IMR-90 (cell line): Measurements from ENCODE around the gene PDGFC. TPM values are rescaled to one million over a fixed set of nuclear protein-coding genes. Genes with fewer than 3 reads are reported as not detected.

ENCODE experiments used
- ATAC-seq: fragments of 200-7000 bp; cut with Tn5 transposase; 2 replicates; pipeline ENCODE4 v1.9.1; 2020; ENCODE audit warnings: low read depth, mild to moderate bottlenecking, moderate library complexity
- BruUV-seq: library from RNA; stranded (reverse); fragments of 400-500 nt; replicated peaks from 2 replicates; lab custom pipeline; 2021; lab: Mats Ljungman, UMichigan
- CTCF ChIA-PET: fragments of 300-600 bp; formaldehyde crosslinking; extraction: SDS; loops from one replicate; lab custom pipeline; 2021; ENCODE audit warnings: antibody characterized with exemption; lab: Yijun Ruan, JAX
- POLR2A ChIA-PET: fragments of 300-600 bp; sonication (Branson Sonifier 250); formaldehyde crosslinking; loops from one replicate; lab custom pipeline; 2022; ENCODE audit warnings: antibody characterized with exemption; ENCODE audit not compliant: unreplicated experiment; lab: Charles Lee
- DNase-seq: peaks from one replicate; pipeline ENCODE4 v3.0.0; 2013
- H2AFZ ChIP-seq: replicated peaks from 2 replicates; pipeline ENCODE3; 2013; ENCODE audit warnings: low read length, mild to moderate bottlenecking; ENCODE audit not compliant: poor library complexity
- H2AK5ac ChIP-seq: 2 replicates; pipeline ENCODE4 v1.6.1; 2013; ENCODE audit warnings: low read depth, low read length, inconsistent platforms
- H2AK9ac ChIP-seq: replicated peaks from 2 replicates; pipeline ENCODE3; 2013; ENCODE audit warnings: mild to moderate bottlenecking, low read depth, low read length, moderate library complexity; ENCODE audit not compliant: poor library complexity
- H2BK120ac ChIP-seq: 2 replicates; pipeline ENCODE4 v1.6.1; 2013; ENCODE audit warnings: low read depth, low read length, inconsistent platforms
- H2BK15ac ChIP-seq: 3 replicates; pipeline ENCODE4 v1.6.1; 2013; ENCODE audit warnings: low read depth, low read length, inconsistent platforms
- H2BK20ac ChIP-seq: 2 replicates; pipeline ENCODE4 v1.6.1; 2013; ENCODE audit warnings: low read depth, mild to moderate bottlenecking, inconsistent platforms, low read length, moderate library complexity
- H2BK5ac ChIP-seq: 2 replicates; pipeline ENCODE4 v1.6.1; 2013; ENCODE audit warnings: mild to moderate bottlenecking, low read depth, low read length, inconsistent platforms; ENCODE audit not compliant: poor library complexity, severe bottlenecking
- H3K14ac ChIP-seq: replicated peaks from 2 replicates; pipeline ENCODE4 v1.6.1; 2013; ENCODE audit warnings: low read depth, low read length, inconsistent platforms
- H3K18ac ChIP-seq: 2 replicates; pipeline ENCODE4 v1.6.1; 2013; ENCODE audit warnings: low read depth, low read length, control low read depth
- H3K23ac ChIP-seq: 2 replicates; pipeline ENCODE4 v1.6.1; 2013; ENCODE audit warnings: low read depth, low read length, inconsistent platforms
- H3K27ac ChIP-seq: 2 replicates; pipeline ENCODE4 v1.5.1; 2013; ENCODE audit warnings: mild to moderate bottlenecking, control low read depth, low read length; ENCODE audit not compliant: insufficient read depth
- H3K27me3 ChIP-seq: 2 replicates; pipeline ENCODE4 v1.6.1; 2013; ENCODE audit warnings: low read length; ENCODE audit not compliant: control insufficient read depth, insufficient read depth
- H3K36me3 ChIP-seq: 2 replicates; pipeline ENCODE4 v1.6.1; 2013; ENCODE audit warnings: low read length, mixed read lengths; ENCODE audit not compliant: control insufficient read depth, insufficient read depth
- H3K4ac ChIP-seq: 2 replicates; pipeline ENCODE4 v1.6.1; 2013; ENCODE audit warnings: low read depth, low read length, inconsistent platforms
- H3K4me1 ChIP-seq: 2 replicates; pipeline ENCODE4 v1.6.1; 2013; ENCODE audit warnings: low read length, mixed read lengths; ENCODE audit not compliant: control insufficient read depth, insufficient read depth
- H3K4me2 ChIP-seq: 2 replicates; pipeline ENCODE4 v1.6.1; 2013; ENCODE audit warnings: low read depth, mild to moderate bottlenecking, control low read depth, low read length, moderate library complexity
- H3K4me3 ChIP-seq: 2 replicates; pipeline ENCODE4 v1.5.1; 2013; ENCODE audit warnings: low read depth, mild to moderate bottlenecking, control low read depth, low read length, moderate library complexity; ENCODE audit not compliant: insufficient read depth
- H3K56ac ChIP-seq: 2 replicates; pipeline ENCODE4 v1.6.1; 2013; ENCODE audit warnings: low read length, inconsistent platforms; ENCODE audit not compliant: insufficient read depth; ENCODE audit errors: extremely low read depth
- H3K79me1 ChIP-seq, 2 experiments: 2 replicates each; pipeline ENCODE4 v1.6.1; 2013; ENCODE audit warnings: low read length in 2 of 2, inconsistent platforms in 1 of 2, low read depth in 1 of 2
- H3K9ac ChIP-seq: 2 replicates; pipeline ENCODE4 v1.6.1; 2013; ENCODE audit warnings: low read depth, low read length, control low read depth
- H3K9me1 ChIP-seq: 2 replicates; pipeline ENCODE4 v1.6.1; 2013; ENCODE audit warnings: low read length, inconsistent platforms; ENCODE audit not compliant: insufficient read depth
- H3K9me3 ChIP-seq: 2 replicates; pipeline ENCODE4 v1.6.1; 2013; ENCODE audit warnings: low read length; ENCODE audit not compliant: control insufficient read depth, insufficient read depth
- H4K20me1 ChIP-seq: 2 replicates; pipeline ENCODE4 v1.6.1; 2013; ENCODE audit warnings: low read length, inconsistent platforms; ENCODE audit not compliant: insufficient read depth
- H4K5ac ChIP-seq: 2 replicates; pipeline ENCODE4 v1.6.1; 2013; ENCODE audit warnings: mild to moderate bottlenecking, low read depth, low read length, control low read depth
- H4K8ac ChIP-seq, 2 experiments: 2 replicates each; pipeline ENCODE4 v1.6.1; 2013; ENCODE audit warnings: low read depth in 2 of 2, low read length in 2 of 2, control low read depth in 1 of 2, inconsistent platforms in 1 of 2
- H4K91ac ChIP-seq: 2 replicates; pipeline ENCODE4 v1.6.1; 2013; ENCODE audit warnings: low read depth, low read length, inconsistent platforms; ENCODE audit not compliant: insufficient read depth
- BHLHE40 ChIP-seq: fragments of 150-350 bp; IDR thresholded peaks from 2 replicates; pipeline ENCODE4 v1.6.1; 2016; ENCODE audit warnings: mild to moderate bottlenecking, low read depth, low read length
- CEBPB ChIP-seq: IDR thresholded peaks from 2 replicates; pipeline ENCODE4 v1.6.1; 2012; ENCODE audit warnings: low read depth, low read length, improper control_type of control experiment
- RAD21 ChIP-seq: IDR thresholded peaks from 2 replicates; pipeline ENCODE4 v1.6.1; 2012; ENCODE audit warnings: low read length, improper control_type of control experiment
- RCOR1 ChIP-seq: IDR thresholded peaks from 2 replicates; pipeline ENCODE4 v1.6.1; 2012; ENCODE audit warnings: mild to moderate bottlenecking, low read length, improper control_type of control experiment; ENCODE audit not compliant: insufficient replicate concordance
- RFX5 ChIP-seq: IDR thresholded peaks from 2 replicates; pipeline ENCODE4 v1.8.0; 2012; ENCODE audit warnings: low read depth, mild to moderate bottlenecking, low read length, moderate library complexity
- SMC3 ChIP-seq: fragments of 150-350 bp; IDR thresholded peaks from 2 replicates; pipeline ENCODE4 v1.6.1; 2016; ENCODE audit warnings: low read depth, mild to moderate bottlenecking, antibody characterized with exemption, low read length, moderate library complexity
- WGBS, 2 experiments: methylation state at CpG; one replicate each; pipeline versions ENCODE4 v1.1.5 to v1.1.7; 2013; ENCODE audit warnings: missing lambda C conversion rate in 2 of 2; ENCODE audit not compliant: insufficient read length in 1 of 2; ENCODE audit errors: extremely low coverage in 2 of 2; 5-methylcytosine and 5-hydroxymethylcytosine counted together
- dilution Hi-C: fragments of 300-500 bp; cut with HindIII; formaldehyde crosslinking; loops from one replicate; pipeline ENCODE4 v1.14.3; 2018; ENCODE audit warnings: low sequenced_read_pairs; ENCODE audit not compliant: unreplicated experiment
- in situ Hi-C: fragments of 300-500 bp; cut with MboI; formaldehyde crosslinking; loops from 3 replicates; pipeline ENCODE4 v1.14.3; 2019; ENCODE audit warnings: low sequenced_read_pairs, inconsistent platforms, mixed read lengths
- intact Hi-C: fragments of 100-400 bp; cut with micrococcal nuclease; formaldehyde crosslinking; loops from 2 replicates; pipeline ENCODE4 v1.10.0; 2022
- polyA plus RNA-seq, 3 experiments: library from polyadenylated mRNA; depleted of rRNA; stranded (reverse); fragments of >200 nt; gene quantifications; 2 replicates each; pipeline ENCODE4 v1.2.3, GENCODE V29; 2012; ENCODE audit warnings: low replicate concordance in 1 of 3
- total RNA-seq: library from RNA; depleted of rRNA; stranded (reverse); fragments of >200 nt; gene quantifications from 2 replicates; pipeline ENCODE4 v1.2.3, GENCODE V29; 2012

The PDGFC gene
- total and polyA plus RNA-seq, 2 of the 4 experiments (the other 2 are of a cell fraction) = 19.8 to 90.7 TPM

DNA sequence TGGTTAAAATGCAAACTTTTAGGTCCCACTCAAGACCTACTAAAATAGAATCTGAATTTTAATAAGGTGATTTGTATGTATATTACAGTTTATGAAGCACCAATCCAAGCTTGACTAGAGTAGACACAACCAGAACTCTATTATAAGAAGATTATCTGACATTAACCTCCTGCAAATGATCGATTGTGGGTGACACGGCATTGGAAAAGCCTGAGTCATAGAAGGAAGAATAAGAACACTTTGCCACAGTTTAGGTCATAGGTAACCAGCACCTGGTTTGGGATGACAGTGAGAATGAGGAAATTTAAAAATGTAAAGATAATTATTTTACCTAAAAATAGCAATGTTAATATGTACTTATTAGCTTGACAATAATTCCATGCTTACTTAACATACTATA lies 15.2 kb downstream of the PDGFC start:
- Histone ChIP-seq H3K9me1 (peaks cover 3% of the 10 kb centered on the region; the same call in 1 of the 2 replicates), H2AFZ (no peak overlapping the region), H4K8ac (no peak overlapping the region), H3K9me3 (no peaks in the 10 kb centered on the region), H3K4me1 (peaks cover 8% of the 10 kb centered on the region), H2AK5ac (no peak overlapping the region), H3K4me2 (no peak overlapping the region), H3K9ac (no peak overlapping the region), H3K27ac (no peak overlapping the region), H2AK9ac (no peak overlapping the region), H2BK20ac (no peak overlapping the region), H4K20me1 (peaks cover 3% of the 10 kb centered on the region; the same call in 1 of the 2 replicates), H3K18ac (no peak overlapping the region), H2BK120ac (no peak overlapping the region), H3K27me3 (no peaks in the 10 kb centered on the region), H3K36me3 (no peaks in the 10 kb centered on the region; the same call in 1 of the 2 replicates), H3K4ac (no peak overlapping the region), H3K14ac (no peak overlapping the region), H2BK15ac (no peak overlapping the region), H4K91ac (no peak overlapping the region), H3K4me3 (no peak overlapping the region), H4K5ac (no peak overlapping the region), H3K23ac (no peak overlapping the region), H3K79me1 (peaks cover 26 to 38% of the 10 kb centered on the region in 2 experiments), H3K56ac (no peak overlapping the region), H2BK5ac (no peak overlapping the region)
- dilution Hi-C loops (no loop called here), intact Hi-C loops (loop anchor here (5.0 kb wide), 1 partner anchor 69 kb away; no protein-coding TSS in a partner anchor), in situ Hi-C loops (loop anchor here (25.0 kb wide), 1 partner anchor 994 kb away; the partner anchor contains the start of gene CTSO)
- TF ChIP-seq RAD21 (no peak), CEBPB (no peak), RFX5 (no peak), SMC3 (no peak), BHLHE40 (no peak), RCOR1 (no peak)
- no peak for DNase-seq
- CTCF ChIA-PET = no interaction called here
- no CpG with 5 or more reads among the region's 2 CpGs for WGBS, 2 experiments
- ATAC-seq = no peak
- POLR2A ChIA-PET = no interaction called here
- no TSS peak for BruUV-seq
